MM.1S (cell line): Measurements from ENCODE around the gene BCAT1.
A peak's percentile ranks its signal among the peaks of the same experiment; 100 is the strongest.
"Not testable (repeated sequence)": the region's sequence is repeated elsewhere in the genome, so short reads cannot be mapped to it uniquely, and the experiment has no call there.

Experiments used
- DNase-seq: peaks from one replicate; pipeline ENCODE4 v3.0.0-alpha.2; 2015
- H2AFZ ChIP-seq: fragments of 300-600 bp; sonication (generic); 2 replicates; pipeline ENCODE4 v1.6.0; 2016; ENCODE audit warnings: antibody characterized with exemption, low read length
- H3F3A ChIP-seq: fragments of 300-600 bp; sonication (generic); 2 replicates; pipeline ENCODE4 v1.6.1; 2016; ENCODE audit warnings: mild to moderate bottlenecking, antibody characterized with exemption, low read length, moderate library complexity, mixed read lengths; ENCODE audit not compliant: insufficient read depth
- H3K27ac ChIP-seq: fragments of 300-600 bp; sonication (generic); 2 replicates; pipeline ENCODE4 v1.5.1; 2016; ENCODE audit warnings: mild to moderate bottlenecking, low read length
- H3K27me3 ChIP-seq: fragments of 300-600 bp; sonication (generic); replicated peaks from 2 replicates; pipeline ENCODE4 v1.6.0; 2016; ENCODE audit warnings: low read length; ENCODE audit not compliant: insufficient read depth
- H3K36me3 ChIP-seq: fragments of 300-600 bp; sonication (generic); replicated peaks from 2 replicates; pipeline ENCODE4 v1.6.1; 2016; ENCODE audit warnings: mild to moderate bottlenecking, low read length, mixed read lengths; ENCODE audit not compliant: insufficient read depth
- H3K4me1 ChIP-seq: fragments of 300-600 bp; sonication (generic); 2 replicates; pipeline ENCODE4 v1.6.1; 2016; ENCODE audit warnings: low read length, mixed read lengths
- H3K4me2 ChIP-seq: fragments of 300-600 bp; sonication (generic); 2 replicates; pipeline ENCODE4 v1.6.0; 2016; ENCODE audit warnings: low read depth, low read length
- H3K4me3 ChIP-seq: fragments of 300-600 bp; sonication (generic); 2 replicates; pipeline ENCODE4 v1.5.1; 2016; ENCODE audit warnings: low read length, mixed read lengths
- H3K79me2 ChIP-seq: fragments of 300-600 bp; sonication (generic); 2 replicates; pipeline ENCODE4 v1.6.1; 2016; ENCODE audit warnings: mixed run types, low read length, mixed read lengths
- H3K9ac ChIP-seq: fragments of 300-600 bp; sonication (generic); 2 replicates; pipeline ENCODE4 v1.6.1; 2016; ENCODE audit warnings: low read length, mixed read lengths
- H3K9me2 ChIP-seq: fragments of 300-600 bp; sonication (generic); replicated peaks from 2 replicates; pipeline ENCODE4 v1.6.1; 2016; ENCODE audit warnings: mild to moderate bottlenecking, low read length, mixed read lengths; ENCODE audit not compliant: insufficient read depth
- H3K9me3 ChIP-seq: fragments of 300-600 bp; sonication (generic); replicated peaks from 2 replicates; pipeline ENCODE4 v1.6.1; 2016; ENCODE audit warnings: mild to moderate bottlenecking, low read length, mixed read lengths; ENCODE audit not compliant: insufficient read depth
- H4K20me1 ChIP-seq: fragments of 300-600 bp; sonication (generic); 2 replicates; pipeline ENCODE4 v1.6.1; 2016; ENCODE audit warnings: mild to moderate bottlenecking, low read length, moderate library complexity, mixed read lengths; ENCODE audit not compliant: insufficient read depth
- CTCF ChIP-seq: fragments of 300-600 bp; sonication (generic); IDR thresholded peaks from 2 replicates; pipeline ENCODE4 v1.5.1; 2016; ENCODE audit warnings: antibody characterized with exemption, low read length, mixed read lengths
- EZH2 ChIP-seq: fragments of 300-600 bp; sonication (generic); optimal IDR thresholded peaks from 2 replicates; pipeline ENCODE3; 2017; ENCODE audit warnings: low read depth, mild to moderate bottlenecking, antibody characterized with exemption, low read length, mixed read lengths
- EZH2phosphoT487 ChIP-seq: fragments of 300-600 bp; sonication (generic); IDR thresholded peaks from 2 replicates; pipeline ENCODE4 v1.6.1; 2018; ENCODE audit warnings: antibody characterized with exemption, low read length

The BCAT1 gene

GRCh38 chr12:24964342-24964741 is 15.4 kb upstream of the BCAT1 start:
- no peaks in the 10 kb centered on the region for H3K79me2 ChIP-seq
- H3K27me3 ChIP-seq, result peaks cover 8% of the 10 kb centered on the region; the same call in 1 of the 2 replicates
- H3K4me3 ChIP-seq, result no peak overlapping the region
- no peaks in the 10 kb centered on the region for H3K4me1 ChIP-seq
- no peaks in the 10 kb centered on the region for H3K36me3 ChIP-seq
- H3F3A ChIP-seq, result no peaks in the 10 kb centered on the region
- H3K9me3 ChIP-seq, result no peaks in the 10 kb centered on the region
- no peak overlapping the region for H3K4me2 ChIP-seq
- H3K27ac ChIP-seq, result no peak overlapping the region
- TF ChIP-seq CTCF, result no peak
- TF ChIP-seq EZH2, result no peak
- no peak for TF ChIP-seq EZH2phosphoT487
- no peak overlapping the region for H2AFZ ChIP-seq
- H3K9ac ChIP-seq, result no peak overlapping the region
- H4K20me1 ChIP-seq, result no peaks in the 10 kb centered on the region
- DNase-seq, result no peak
- H3K9me2 ChIP-seq, result no peaks in the 10 kb centered on the region

- Histone ChIP-seq H3F3A (no peaks in the 10 kb centered on the region), H3K9me3 (no peaks in the 10 kb centered on the region)
- peak; percentile 40 for DNase-seq
These were observed 11.4 kb upstream of the BCAT1 start for GRCh38 chr12:24960222-24960855.

DNA sequence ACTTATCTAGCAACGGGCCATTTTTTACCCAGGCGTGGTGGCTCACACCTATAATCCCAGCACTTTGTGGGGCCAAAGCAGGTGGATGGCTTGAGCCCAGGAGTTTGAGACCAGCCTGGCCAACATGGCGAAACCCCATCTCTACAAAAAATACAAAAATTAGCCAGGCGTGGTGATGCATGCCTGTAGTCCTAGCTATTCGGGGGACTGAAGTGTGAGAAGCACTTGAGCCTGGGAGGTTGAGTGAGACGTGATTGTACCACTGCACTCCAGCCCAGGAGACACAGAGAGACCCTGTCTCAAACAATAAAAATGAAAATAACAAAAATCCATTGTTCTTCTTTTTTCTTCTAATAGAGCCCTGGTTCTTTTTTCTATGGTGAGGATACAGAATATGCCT is 7.5 kb upstream of the BCAT1 start:
- H3K79me2 ChIP-seq, H3K4me2 ChIP-seq, H3K9ac ChIP-seq, H3K4me3 ChIP-seq, H3K36me3 ChIP-seq, H4K20me1 ChIP-seq, DNase-seq, H3K9me2 ChIP-seq, H3K27ac ChIP-seq, H3K9me3 ChIP-seq, H3K4me1 ChIP-seq, H2AFZ ChIP-seq, H3F3A ChIP-seq: not testable (repeated sequence)
- peaks cover 56% of the 10 kb centered on the region for H3K27me3 ChIP-seq

More at GRCh38 chr12:24960222-24960855, 11.4 kb upstream of the BCAT1 start:
- peaks cover 20% of the 10 kb centered on the region; the same call in 1 of the 2 replicates for H3K27me3 ChIP-seq
- H3K27ac ChIP-seq, result no peak overlapping the region
- H3K9ac ChIP-seq, result no peak overlapping the region
- no peak overlapping the region for H2AFZ ChIP-seq
- no peaks in the 10 kb centered on the region for H3K4me1 ChIP-seq
- no peak for TF ChIP-seq EZH2phosphoT487
- TF ChIP-seq CTCF, result peak; percentile 57
- no peaks in the 10 kb centered on the region for H3K36me3 ChIP-seq
- no peak overlapping the region for H3K4me3 ChIP-seq
- no peaks in the 10 kb centered on the region for H3K79me2 ChIP-seq
- no peaks in the 10 kb centered on the region for H3K9me2 ChIP-seq
- H4K20me1 ChIP-seq, result no peaks in the 10 kb centered on the region
- H3K4me2 ChIP-seq, result no peak overlapping the region

DNA sequence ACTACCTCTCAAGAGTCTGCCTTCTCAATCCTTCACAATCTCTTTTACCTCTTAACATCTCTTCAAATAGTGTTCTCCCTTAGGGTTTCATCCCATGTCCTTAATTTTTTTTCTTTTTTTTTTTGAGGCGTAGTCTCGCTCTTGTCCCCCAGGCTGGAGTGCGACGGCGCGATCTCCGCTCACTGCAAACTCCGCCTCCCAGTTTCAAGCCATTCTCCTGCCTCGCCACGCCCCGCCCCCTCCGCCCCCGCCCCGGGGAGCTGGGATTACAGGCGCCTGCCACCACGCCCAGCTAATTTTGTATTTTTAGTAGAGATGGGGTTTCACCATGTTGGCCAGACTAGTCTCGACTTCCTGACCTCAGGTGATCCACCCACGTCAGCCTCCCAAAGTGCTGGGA is 7.0 kb upstream of the BCAT1 start:
- H3K9me2 ChIP-seq, result no peaks in the 10 kb centered on the region

More for the DNA sequence above, 7.0 kb upstream of the BCAT1 start:
- H3K27ac ChIP-seq, result no peak overlapping the region
- H3K9ac ChIP-seq, result no peak overlapping the region
- peaks cover 3% of the 10 kb centered on the region; the same call in 1 of the 2 replicates for H3F3A ChIP-seq
- H3K9me3 ChIP-seq, result no peaks in the 10 kb centered on the region
- H3K4me1 ChIP-seq, result peaks cover 3% of the 10 kb centered on the region; the same call in 1 of the 2 replicates
- DNase-seq, result no peak
- peaks cover 3% of the 10 kb centered on the region; the same call in 1 of the 2 replicates for H4K20me1 ChIP-seq
- no peak overlapping the region for H3K4me2 ChIP-seq
- H3K79me2 ChIP-seq, result no peaks in the 10 kb centered on the region
- peaks cover 61% of the 10 kb centered on the region for H3K27me3 ChIP-seq
- no peak overlapping the region for H3K4me3 ChIP-seq
- TF ChIP-seq EZH2phosphoT487, result no peak
- no peak for TF ChIP-seq EZH2
- TF ChIP-seq CTCF, result no peak
- H2AFZ ChIP-seq, result no peak overlapping the region
- H3K36me3 ChIP-seq, result no peaks in the 10 kb centered on the region
